T-helper 9 cell (primary cell): ENCODE data around the gene DMRTC1.
"Not testable (repeated sequence)": the region's sequence is repeated elsewhere in the genome, so short reads cannot be mapped to it uniquely, and the experiment has no call there.

Experiments
- DNase-seq: peaks from one replicate; pipeline ENCODE4 v3.0.0-alpha.2; 2020
- total RNA-seq, 2 donors: gene quantifications; one replicate each; lab custom pipeline; 2026; lab: John Stamatoyannopoulos, UW

The DMRTC1 gene, protein sequence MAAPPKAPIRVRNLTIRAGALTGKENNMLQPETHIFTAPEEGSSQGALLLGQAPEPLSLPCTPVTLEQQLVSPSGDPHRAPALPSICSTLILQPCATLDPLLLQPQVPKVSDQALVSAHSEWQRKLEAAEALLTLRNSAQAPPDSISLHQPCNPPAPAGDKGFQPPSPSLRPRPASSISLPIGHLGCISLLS
- total RNA-seq = 0 to 0.24 reads per million in 2 donors

DNA sequence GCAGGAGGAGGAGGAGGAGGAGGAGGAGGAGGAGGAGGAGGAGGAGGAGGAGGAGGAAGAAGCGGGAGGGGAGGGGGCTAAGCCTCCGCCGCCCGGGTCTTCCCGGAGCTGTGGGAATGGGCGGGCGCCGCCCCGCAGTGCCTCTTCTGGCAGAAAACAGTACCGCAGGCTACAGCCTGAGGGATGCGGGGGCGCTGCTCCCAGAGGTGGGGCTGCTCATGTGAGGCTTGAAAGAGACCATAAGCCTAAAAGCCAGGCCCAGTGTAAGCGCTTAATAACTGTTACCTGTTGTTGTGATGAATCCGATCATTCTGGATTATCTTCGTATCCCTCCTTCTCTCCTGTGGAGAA lies at the start of gene DMRTC1:
Gene DMRTC1, minus strand, starts transcription at position 19 of the 351 bp plus-strand sequence. CDS start 68,143 bp downstream, outside the sequence.
- DNase-seq = not testable (repeated sequence)

DNA sequence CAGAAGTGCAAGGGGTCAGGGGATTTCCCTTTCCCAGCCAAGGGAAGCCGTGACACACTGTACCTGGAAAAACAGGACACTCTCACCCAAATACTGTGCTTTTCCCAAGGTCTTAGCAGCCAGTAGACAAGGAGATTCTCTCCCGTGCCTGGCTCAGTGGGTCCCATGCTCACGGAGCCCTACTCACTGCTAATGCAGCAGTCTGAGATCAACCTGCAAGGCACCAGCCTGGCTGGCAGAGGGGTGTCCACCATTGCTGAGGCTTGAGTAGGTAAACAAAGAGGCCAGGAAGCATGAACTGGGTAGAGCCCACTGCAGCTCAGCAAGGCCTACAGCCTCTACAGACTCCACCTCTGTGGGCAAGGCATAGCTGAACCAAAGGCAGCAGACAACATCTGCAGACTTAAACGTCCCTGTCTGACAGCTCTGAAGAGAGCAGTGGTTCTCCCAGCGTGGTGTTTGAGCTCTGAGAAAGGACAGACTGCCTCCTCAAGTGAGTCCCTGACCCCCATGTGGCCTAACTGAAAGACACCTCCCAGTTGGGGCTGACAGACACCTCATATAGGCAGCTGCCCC lies 37.3 kb upstream of the DMRTC1 start:
- DNase-seq = not testable (repeated sequence)

DNA sequence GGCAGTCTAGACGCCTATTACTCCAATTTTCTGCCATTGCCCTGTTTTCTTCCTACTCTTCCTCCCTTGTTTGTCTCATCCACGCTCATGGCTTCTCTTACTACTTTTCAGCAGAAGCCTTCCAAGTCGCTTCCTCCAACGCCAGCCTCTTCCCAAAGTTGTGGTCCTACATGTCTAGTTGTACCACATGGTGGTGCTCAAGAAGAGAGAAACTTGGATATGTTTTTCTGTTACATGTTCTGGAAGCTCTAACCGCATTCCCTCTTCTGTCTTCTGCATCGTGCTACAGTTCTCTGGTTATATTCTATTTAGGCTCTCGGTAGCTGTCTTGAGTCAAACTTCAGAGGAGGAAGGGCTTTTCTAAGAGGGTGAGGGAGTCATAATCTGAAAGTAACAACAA lies 31.2 kb upstream of the DMRTC1 start:
- DNase-seq = not testable (repeated sequence)

DNA sequence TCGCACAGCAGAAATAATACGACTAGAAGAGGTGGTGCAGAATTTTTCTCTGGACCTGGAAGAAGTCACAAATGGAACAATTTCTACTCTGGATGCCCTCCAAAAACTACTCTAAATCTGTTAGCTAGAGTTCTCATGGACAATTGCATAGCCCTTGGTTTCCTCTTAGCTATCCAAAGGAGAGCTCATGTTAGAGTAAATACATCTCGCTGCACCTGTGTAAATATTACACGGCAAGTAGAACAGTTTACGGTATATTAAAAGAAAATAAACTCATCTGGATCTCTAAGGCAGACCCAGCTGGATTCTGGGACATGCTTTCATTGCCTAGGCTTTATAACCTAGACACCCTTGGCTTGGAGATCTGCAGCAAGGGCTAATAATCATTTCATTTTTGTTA lies 28.2 kb upstream of the DMRTC1 start:
- DNase-seq = not testable (repeated sequence)

DNA sequence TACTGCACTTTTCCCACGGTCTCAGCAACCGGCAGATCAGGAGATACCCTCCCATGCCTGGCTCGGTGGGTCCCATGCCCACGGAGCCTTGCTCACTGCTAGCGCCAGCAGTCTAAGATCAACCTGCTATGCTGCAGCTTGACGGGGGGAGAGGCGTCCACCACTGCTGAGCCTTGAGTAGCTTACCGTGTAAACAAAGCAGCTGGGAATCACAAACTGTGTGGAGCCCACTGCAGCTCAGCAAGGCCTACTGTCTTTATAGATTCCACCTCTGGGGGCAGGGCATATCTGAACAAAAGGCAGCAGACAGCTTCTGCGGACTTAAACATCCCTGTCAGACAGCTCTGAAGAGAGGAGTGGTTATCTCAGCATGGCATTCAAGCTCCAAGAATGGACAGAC lies 16.3 kb upstream of the DMRTC1 start:
- not testable (repeated sequence) for DNase-seq

DNA sequence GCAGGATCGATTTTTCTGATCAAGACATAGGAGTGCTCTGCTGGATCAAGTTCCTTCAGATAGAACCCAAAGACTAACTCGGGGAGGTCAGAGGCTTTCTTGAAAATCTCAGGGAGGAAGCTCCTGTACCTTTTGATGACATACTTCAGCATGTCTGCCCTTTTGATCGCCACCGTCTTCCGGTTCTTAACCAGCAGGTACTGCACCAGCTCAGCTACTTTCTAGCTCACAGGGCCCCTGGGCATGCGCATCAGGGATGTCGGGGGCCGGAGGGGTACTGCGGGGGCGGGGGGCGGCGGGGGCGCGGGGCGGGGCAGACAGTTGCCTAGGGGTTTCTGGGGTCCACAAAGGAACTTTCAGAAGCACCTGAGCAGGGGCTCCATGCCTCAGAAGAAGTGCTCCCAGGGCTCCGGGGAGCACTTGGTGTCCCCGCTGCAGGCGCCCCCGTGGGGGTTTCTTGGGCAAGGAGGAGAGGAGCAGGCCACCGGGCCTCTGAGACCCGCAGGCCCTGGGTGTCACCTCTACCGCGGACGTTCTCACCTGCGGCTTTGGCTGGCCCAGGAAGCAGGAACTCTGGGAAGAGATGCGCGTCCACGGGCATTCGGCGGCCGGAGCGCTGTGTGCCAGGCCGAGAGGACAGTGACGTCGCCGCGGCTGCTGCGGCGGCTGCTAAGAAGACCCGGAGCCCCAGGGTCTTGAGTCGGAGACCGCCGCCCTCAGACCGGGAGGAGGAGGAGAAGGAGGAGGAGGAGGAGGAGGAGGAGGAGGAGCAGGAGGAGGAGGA lies 410 bp downstream of the DMRTC1 start:
- not testable (repeated sequence) for DNase-seq

DNA sequence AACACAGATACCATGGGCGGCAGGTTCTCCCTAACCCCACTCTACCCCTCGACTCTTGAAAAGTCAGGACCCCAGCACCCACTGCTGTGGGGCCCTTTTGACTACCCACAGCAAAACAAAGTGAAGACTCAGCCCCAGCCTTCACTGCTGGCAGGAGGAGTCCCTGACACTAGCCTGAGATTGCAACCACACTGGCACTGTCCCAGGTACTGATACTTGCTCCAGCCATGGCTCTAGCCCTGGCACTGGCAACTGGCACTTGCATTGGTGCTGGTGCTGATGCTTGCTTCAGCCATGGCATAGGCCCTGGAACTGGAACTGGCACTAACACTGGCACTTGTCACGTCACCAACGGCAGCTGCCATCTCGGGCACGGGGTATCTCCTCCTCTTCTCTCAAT lies 1.4 kb downstream of the DMRTC1 start:
- not testable (repeated sequence) for DNase-seq

DNA sequence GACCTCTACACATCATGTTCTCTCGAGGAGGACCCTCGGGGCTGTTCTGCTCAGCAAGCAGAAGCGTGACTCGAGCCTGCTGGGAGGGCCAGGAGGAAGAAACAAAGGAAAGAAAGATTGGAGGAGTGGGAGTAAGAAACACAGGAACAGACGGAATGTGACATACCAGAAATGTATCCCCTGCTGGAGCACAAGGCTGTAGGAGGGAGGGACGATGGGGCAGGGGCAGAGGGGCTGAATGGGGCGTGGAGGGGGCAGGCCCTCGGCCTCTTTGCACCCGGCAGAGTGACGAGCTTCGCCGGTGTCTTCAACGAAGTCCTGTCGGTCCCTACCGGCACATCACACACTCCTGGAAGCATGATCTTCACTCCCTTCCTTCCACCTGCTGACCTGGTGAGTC lies 5.7 kb downstream of the DMRTC1 start, which contains the start of gene FAM236A:
Gene FAM236A, plus strand, starts transcription at position 301 of the 400 bp plus-strand sequence. Its CDS starts 57 bp downstream, at position 358.
- not testable (repeated sequence) for DNase-seq

DNA sequence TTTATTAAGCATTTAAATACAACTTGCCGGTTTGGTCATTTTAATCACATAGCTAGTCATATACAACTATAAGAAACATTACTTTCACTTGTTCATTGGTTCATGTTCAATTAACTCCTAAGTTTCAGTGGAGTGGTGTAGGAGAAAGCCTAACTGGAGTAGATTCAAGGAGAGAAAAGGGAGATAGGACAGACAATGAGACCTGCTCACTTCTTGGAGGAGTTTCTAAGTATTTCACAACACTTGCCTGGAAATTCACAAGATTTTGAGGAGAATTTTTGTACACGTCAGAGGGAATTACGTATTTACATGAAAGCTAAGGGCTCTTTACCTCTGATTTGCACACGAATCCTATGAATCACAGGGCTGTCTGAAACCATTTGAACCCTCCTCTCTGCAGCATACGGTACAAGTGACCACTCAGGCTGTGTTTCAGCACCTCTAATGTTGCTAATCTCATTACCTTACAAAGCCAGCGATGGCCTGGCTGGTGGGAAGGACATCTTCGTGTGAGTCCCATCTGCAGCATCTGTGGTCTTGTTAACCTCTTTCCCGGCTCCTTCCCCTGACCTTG lies 6.7 kb downstream of the DMRTC1 start:
- not testable (repeated sequence) for DNase-seq

DNA sequence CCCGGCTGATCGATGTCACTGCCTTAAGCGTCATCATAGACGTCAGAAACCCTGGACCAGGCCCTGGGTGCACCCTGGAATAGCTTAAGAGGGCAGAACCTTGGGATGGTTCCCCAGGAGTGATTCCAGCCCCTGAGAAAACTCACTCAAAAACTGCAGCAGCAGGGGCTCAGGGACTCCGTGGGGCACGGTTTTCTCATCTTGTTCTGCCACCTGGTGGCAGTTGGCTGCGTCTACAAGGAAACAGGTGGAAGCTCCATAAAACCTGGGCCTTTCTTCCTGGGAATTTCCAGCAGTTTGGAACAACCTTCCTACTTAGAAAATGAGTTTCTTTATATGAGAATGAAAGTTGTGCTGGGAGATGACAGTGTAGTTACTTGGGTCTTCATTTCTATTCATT lies 7.2 kb downstream of the DMRTC1 start:
- DNase-seq = not testable (repeated sequence)

DNA sequence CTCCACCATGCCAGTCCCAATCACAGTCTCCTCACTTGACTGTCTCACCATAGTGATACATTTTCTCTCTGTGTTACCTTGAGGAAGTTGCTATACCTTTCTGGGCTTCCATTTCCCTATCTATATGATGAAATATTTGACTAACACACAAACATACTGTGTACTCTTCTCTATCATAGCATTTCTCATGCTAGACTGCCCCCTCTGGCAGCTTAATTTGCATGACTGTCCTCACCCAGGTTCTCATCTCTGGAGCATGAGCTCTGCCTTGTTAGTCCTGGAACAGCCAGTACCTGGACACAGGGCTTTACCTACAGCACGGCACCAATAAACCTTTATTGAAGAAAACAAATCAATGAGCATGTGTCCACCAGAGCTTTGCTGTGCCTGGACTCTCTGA lies 11.4 kb downstream of the DMRTC1 start:
- not testable (repeated sequence) for DNase-seq

DNA sequence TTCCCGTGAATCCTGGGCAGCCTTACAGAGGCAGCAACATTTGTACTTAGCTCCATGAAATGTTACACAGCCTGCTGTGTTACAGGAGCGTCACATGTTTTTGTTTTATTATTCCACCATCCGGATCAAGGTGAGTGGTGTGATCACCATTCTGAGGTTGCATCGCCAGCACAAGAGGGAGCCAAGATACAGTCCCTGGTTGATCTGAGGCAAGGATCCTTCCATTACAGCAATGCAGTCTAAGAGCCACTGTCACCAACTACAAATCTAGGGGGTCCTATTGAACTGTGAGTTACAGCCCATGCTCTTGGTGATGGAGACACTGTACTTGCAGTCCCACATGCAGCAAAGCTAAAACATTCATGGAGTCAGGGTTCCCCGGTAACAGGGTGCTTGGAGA lies 27.5 kb downstream of the DMRTC1 start:
- DNase-seq = not testable (repeated sequence)

DNA sequence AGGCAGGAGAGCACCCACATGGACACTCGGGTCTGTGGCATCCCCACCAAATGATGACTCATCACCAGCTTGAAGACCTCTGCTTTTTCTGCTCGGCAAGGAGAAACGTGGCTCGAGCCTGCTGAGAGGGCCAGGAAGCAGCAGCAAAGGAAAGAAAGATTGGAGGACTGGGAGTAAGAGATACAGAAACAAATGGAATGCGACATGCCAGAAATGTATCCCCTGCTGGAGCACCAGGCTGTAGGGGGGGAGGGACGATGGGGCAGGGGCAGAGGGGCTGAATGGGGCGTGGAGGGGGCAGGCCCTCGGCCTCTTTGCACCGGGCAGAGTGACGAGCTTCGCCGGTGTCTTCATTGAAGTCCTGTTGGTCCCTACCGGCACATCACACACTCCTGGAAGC lies 31.3 kb downstream of the DMRTC1 start, which contains the start of gene FAM236C:
Gene FAM236C, plus strand, starts transcription at position 301 of the 400 bp plus-strand sequence. CDS start 100 bp downstream, outside the sequence.
- DNase-seq = not testable (repeated sequence)

DNA sequence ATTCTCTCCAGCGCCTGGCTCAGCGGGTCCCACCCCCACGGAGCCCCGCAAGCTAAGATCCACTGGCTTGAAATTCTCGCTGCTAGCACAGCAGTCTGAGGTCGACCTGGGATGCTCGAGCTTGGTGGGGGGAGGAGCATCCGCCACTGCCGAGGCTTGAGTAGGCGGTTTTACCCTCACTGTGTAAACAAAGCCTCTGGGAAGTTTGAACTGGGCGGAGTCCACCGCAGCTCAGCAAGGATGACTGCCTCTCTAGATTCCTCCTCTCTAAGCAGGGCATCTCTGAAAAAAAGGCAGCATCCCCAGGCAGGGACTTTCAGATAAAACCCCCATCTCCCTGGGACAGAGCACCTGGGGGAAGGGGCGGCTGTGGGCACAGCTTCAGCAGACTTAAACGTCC lies 53.9 kb downstream of the DMRTC1 start:
- not testable (repeated sequence) for DNase-seq

DNA sequence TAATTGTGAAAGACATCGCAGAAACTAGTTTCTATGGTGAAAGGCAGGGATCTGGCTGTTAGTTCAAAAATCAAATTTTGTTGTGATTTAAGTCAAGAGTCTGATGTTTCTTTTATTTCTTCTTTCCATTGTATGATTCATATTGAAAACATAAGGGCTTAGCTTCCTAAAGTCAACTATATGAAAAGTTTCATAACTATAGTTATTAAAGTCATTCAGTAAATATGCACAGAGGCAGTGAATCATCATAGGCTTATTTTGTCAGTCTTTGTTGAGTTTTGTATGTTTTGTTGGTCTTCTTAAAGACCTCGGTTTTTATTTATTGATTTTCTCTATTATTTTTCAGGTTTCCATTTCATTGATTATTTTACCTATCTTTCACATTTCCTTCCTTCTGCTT lies 60.7 kb downstream of the DMRTC1 start:
- not testable (repeated sequence) for DNase-seq

DNA sequence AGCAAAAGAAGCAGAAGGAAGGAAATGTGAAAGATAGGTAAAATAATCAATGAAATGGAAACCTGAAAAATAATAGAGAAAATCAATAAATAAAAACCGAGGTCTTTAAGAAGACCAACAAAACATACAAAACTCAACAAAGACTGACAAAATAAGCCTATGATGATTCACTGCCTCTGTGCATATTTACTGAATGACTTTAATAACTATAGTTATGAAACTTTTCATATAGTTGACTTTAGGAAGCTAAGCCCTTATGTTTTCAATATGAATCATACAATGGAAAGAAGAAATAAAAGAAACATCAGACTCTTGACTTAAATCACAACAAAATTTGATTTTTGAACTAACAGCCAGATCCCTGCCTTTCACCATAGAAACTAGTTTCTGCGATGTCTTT lies 106.1 kb downstream of the DMRTC1 start:
- DNase-seq = not testable (repeated sequence)

DNA sequence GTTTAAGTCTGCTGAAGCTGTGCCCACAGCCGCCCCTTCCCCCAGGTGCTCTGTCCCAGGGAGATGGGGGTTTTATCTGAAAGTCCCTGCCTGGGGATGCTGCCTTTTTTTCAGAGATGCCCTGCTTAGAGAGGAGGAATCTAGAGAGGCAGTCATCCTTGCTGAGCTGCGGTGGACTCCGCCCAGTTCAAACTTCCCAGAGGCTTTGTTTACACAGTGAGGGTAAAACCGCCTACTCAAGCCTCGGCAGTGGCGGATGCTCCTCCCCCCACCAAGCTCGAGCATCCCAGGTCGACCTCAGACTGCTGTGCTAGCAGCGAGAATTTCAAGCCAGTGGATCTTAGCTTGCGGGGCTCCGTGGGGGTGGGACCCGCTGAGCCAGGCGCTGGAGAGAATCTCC lies 112.9 kb downstream of the DMRTC1 start:
- DNase-seq = not testable (repeated sequence)
